ENCODE measurements around the gene COMMD4.

DNA sequence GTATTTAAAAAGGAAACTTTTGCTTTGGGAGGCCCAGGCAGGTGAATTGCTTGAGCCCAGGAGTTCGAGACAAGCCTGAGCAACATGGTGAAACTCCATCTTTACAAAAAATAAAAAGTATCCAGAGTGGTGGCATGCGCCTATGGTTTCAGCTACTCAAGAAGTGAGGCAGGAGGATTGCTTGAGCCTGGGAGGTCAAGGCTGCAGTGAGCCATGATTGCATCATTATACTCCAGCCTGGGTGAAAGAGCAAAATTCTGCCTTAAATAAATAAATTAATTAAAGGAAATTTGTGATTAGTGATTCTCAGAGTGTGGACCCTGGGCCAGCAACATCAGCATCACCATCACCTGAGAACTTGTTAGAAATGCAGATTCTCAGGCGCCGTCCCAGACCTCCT is 9.9 kb upstream of the COMMD4 start:
- TF ChIP-seq EP300 (IDR thresholded peaks at IDR 0.05), result no peak
- TF ChIP-seq, protein P1, sequence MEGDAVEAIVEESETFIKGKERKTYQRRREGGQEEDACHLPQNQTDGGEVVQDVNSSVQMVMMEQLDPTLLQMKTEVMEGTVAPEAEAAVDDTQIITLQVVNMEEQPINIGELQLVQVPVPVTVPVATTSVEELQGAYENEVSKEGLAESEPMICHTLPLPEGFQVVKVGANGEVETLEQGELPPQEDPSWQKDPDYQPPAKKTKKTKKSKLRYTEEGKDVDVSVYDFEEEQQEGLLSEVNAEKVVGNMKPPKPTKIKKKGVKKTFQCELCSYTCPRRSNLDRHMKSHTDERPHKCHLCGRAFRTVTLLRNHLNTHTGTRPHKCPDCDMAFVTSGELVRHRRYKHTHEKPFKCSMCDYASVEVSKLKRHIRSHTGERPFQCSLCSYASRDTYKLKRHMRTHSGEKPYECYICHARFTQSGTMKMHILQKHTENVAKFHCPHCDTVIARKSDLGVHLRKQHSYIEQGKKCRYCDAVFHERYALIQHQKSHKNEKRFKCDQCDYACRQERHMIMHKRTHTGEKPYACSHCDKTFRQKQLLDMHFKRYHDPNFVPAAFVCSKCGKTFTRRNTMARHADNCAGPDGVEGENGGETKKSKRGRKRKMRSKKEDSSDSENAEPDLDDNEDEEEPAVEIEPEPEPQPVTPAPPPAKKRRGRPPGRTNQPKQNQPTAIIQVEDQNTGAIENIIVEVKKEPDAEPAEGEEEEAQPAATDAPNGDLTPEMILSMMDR (IDR thresholded peaks at IDR 0.05), result no peak

Data from suprapubic skin (tissue), 3 donors.